ENCODE results near the gene FAM174B.

Gene FAM174B

GRCh38 chr15:92638709-92639365, 16.7 kb downstream of the FAM174B start:
- no peak for DNase-seq

- no peak for DNase-seq
Observed at GRCh38 chr15:92638291-92638708, 17.3 kb downstream of the FAM174B start.

GRCh38 chr15:92637626-92638025, 17.9 kb downstream of the FAM174B start:
- no peak for DNase-seq

- no peak for DNase-seq
Observed at GRCh38 chr15:92636908-92637481, 18.6 kb downstream of the FAM174B start.

- DNase-seq: no peak
Observed at GRCh38 chr15:92636401-92636907, 19.1 kb downstream of the FAM174B start.

GRCh38 chr15:92634671-92635201, 20.8 kb downstream of the FAM174B start:
- DNase-seq: no peak

- DNase-seq: no peak
Observed at GRCh38 chr15:92634060-92634459, 21.5 kb downstream of the FAM174B start.

- DNase-seq: no peak
Observed at GRCh38 chr15:92633418-92633817, 22.2 kb downstream of the FAM174B start.

GRCh38 chr15:92633001-92633400, 22.6 kb downstream of the FAM174B start:
- no peak for DNase-seq

- no peak for DNase-seq
Observed at GRCh38 chr15:92631721-92632120, 23.9 kb downstream of the FAM174B start.

- peak in 1 of 2 donors; percentile 14 for DNase-seq
Observed at GRCh38 chr15:92629975-92630626, 25.5 kb downstream of the FAM174B start.

- DNase-seq: peak; percentile 32 to 34
Observed at GRCh38 chr15:92629276-92629974, 26.1 kb downstream of the FAM174B start.

GRCh38 chr15:92627014-92627413, 28.6 kb downstream of the FAM174B start:
- no peak for DNase-seq

GRCh38 chr15:92625251-92625980, 30.2 kb downstream of the FAM174B start:
- DNase-seq: no peak

- no peak for DNase-seq
Observed at GRCh38 chr15:92624401-92624991, 31.1 kb downstream of the FAM174B start.

GRCh38 chr15:92623435-92623834, 32.1 kb downstream of the FAM174B start:
- DNase-seq: no peak

- DNase-seq: no peak
Observed at GRCh38 chr15:92621972-92622533, 33.5 kb downstream of the FAM174B start.

- no peak for DNase-seq
Observed at GRCh38 chr15:92620991-92621390, 34.6 kb downstream of the FAM174B start.

GRCh38 chr15:92619145-92620101, 36.2 kb downstream of the FAM174B start:
- no peak for DNase-seq

Measured in stimulated activated CD4-positive, alpha-beta T cell treated with anti-CD3 and anti-CD28 coated beads, Interleukin-2, amount 100 ng/mL, for 24 hours (primary cell).